IPS-NIHi7 (cell line): ENCODE measurements around the gene ARHGAP11A.

Experiments
- DNase-seq: peaks from one replicate; pipeline ENCODE4 v3.0.0; 2012; ENCODE audit warnings: mixed read lengths; ENCODE audit errors: extremely low spot score

The ARHGAP11A gene

DNA sequence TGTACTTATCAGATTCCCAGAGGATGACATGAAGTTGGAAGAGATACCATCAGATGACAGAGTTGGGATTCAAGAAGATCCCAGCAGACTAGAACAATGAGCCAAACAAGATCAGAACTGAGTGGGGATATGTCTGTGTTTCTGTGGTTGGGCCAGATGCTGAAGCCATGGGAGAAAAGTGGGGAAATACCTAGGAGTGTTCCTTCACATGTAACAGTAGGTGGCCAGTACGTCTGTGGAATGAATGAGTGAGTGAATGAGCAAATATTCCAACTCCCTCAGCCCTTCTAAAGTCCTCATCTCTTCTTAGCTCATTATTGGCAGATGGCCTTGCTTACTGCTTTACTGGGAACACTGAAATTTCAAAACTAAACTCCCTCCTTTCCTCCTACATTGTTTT is 70.3 kb downstream of the ARHGAP11A start:
- DNase-seq, result no peak

DNA sequence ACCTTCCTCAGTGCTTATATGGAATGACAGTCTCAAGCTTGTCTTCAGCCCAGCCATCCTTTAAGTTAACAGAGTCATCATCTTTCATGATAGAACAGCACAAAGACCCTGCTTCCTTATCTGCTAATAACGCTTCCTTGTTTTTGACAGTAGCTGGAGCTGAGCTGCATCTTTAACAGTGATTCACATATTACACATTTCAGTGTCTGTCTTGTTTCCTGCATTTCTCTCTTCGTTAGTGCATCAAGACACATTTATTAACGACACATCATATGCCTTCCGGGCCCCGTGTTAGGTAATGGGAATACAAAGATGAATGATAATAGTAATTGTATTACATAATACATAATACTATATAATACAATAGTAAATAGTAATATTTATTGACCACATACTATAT is 72.3 kb downstream of the ARHGAP11A start:
- DNase-seq, result no peak

DNA sequence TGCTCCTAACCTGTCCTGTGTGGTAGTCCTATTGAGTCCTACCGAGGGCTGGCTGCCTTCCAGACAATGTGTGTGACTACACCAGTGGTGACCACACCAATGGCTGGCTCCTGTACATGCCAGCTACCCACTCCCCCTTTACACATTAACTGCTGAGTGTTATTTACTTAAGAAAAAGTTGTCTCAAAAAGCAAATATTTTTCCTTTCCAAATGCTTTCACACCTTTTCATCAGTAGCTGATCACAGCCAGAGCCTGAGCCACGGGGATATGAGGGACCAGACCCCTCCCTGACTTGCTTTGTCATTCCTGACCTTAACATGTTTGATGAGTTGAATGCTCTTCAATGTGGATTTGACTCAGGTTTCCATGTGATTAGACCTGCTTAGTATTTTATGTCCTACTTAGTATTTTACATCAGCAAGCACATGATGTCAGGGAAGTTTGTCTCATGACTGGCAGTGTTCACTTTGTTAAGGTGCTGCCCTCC is 72.9 kb downstream of the ARHGAP11A start:
- no peak for DNase-seq
